Prostate gland (tissue), 2 donors: ENCODE results near the gene NXPH1. TPM values are rescaled to one million over a fixed set of nuclear protein-coding genes. Genes with fewer than 3 reads are reported as not detected.

Experiments
- DNase-seq: peaks from one replicate; pipeline ENCODE4 v3.0.0-alpha.2; 2019; ENCODE audit warnings: low spot score
- H3K27ac ChIP-seq, 2 donors: fragments of 200-600 bp; sonication (generic); 2 replicates each; pipeline ENCODE4 v1.5.1; 2017 to 2019
- H3K27me3 ChIP-seq: fragments of 200-600 bp; sonication (generic); replicated peaks from 2 replicates; pipeline ENCODE4 v1.5.1; 2019; ENCODE audit not compliant: insufficient read depth
- H3K36me3 ChIP-seq, 2 donors: fragments of 200-600 bp; sonication (generic); 1 replicate in 1 of 2; 2 replicates in 1 of 2; pipeline versions ENCODE4 v1.5.1 to v1.8.1; 2017 to 2019
- H3K4me1 ChIP-seq: fragments of 200-600 bp; sonication (generic); replicated peaks from 2 replicates; pipeline ENCODE4 v1.5.1; 2019
- H3K4me3 ChIP-seq, 2 donors: fragments of 200-600 bp; sonication (generic); 2 replicates each; pipeline ENCODE4 v1.5.1; 2017 to 2019
- H3K9me3 ChIP-seq: fragments of 200-600 bp; sonication (generic); 2 replicates; pipeline ENCODE4 v1.5.1; 2017
- CTCF ChIP-seq, 4 experiments: fragments of 200-600 bp in 2 of 4; fragments of 450-650 bp in 2 of 4; sonication (generic) in 2 of 4; IDR thresholded peaks; 1 replicate in 3 of 4; 2 replicates in 1 of 4; pipeline ENCODE4 v1.5.1; 2016 to 2019; ENCODE audit warnings: antibody characterized with exemption in 4 of 4, mild to moderate bottlenecking in 2 of 4, moderate library complexity in 2 of 4
- POLR2A ChIP-seq: fragments of 450-650 bp; IDR thresholded peaks from one replicate; pipeline ENCODE4 v1.6.1; 2016; ENCODE audit warnings: antibody characterized with exemption, mild to moderate bottlenecking
- POLR2AphosphoS5 ChIP-seq: sonication (generic); formaldehyde crosslinking; IDR thresholded peaks from one replicate; pipeline ENCODE4 v1.6.1; 2017; ENCODE audit warnings: antibody characterized with exemption
- WGBS: methylation state at CpG from one replicate; pipeline ENCODE4 v1.1.5; 2018; 5-methylcytosine and 5-hydroxymethylcytosine counted together
- intact Hi-C: fragments of 100-400 bp; cut with DNase I; formaldehyde crosslinking; loops from one replicate; pipeline ENCODE4 v1.14.2; 2022
- total RNA-seq, 2 donors: library from RNA; depleted of rRNA; stranded (reverse); fragments of >200 nt; gene quantifications; one replicate each; pipeline ENCODE4 v1.1.0, GENCODE V29; 2016

Gene NXPH1
- total RNA-seq, 2 donors from 2014 or later = not detected

- Histone ChIP-seq H3K4me3 (no peak overlapping the region), H3K36me3 (no peaks in the 10 kb centered on the region), H3K9me3 (no peaks in the 10 kb centered on the region), H3K4me1 (no peaks in the 10 kb centered on the region), H3K27me3 (no peaks in the 10 kb centered on the region), H3K27ac (no peak overlapping the region)
- DNase-seq = no peak
- TF ChIP-seq CTCF (IDR thresholded peaks at IDR 0.05) (no peak), POLR2AphosphoS5 (no peak), POLR2A (no peak)
- intact Hi-C loops = no loop called here
- WGBS = 91% methylated on average over 2 of the region's 2 CpGs
These were observed 47.7 kb downstream of the NXPH1 start for GRCh38 chr7:8481096-8481495.

DNA sequence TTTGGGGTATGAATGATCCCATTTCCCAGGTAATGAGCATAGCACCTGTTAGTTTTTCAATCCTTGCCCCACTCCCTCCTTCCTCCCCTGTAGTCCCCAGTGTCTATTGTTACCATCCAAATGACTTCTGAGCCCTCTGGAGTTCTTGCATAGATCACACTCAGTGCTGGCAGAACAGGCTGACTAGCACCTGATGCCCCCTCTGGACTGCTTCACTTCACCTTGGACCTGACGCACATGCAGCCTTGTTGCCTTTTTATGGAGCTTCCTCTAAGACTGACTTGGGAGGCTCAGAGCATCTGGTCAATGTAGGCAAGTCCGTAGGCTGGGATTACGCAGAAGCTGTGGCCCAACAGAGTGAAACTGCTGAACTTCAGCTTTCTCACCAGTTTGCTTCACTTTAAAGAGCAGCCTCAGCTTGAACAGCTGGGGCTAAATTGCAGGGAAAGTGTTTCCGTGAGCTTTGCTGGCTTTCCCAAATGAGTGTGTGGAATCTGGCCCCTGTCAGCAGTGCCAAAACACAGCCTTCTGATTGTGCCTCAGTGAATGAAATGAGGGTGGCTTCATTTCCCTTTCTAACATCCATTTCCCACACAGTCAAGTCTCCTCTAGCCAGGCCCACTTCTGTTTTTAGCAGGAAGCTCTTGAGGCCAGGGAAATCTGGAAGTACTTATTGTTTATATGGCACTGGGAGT, 48.5 kb downstream of the NXPH1 start:
- no peak for DNase-seq
- H3K4me1 ChIP-seq = no peaks in the 10 kb centered on the region
- intact Hi-C loops = no loop called here
- 62% methylated on average over 4 of the region's 4 CpGs for WGBS
- H3K27me3 ChIP-seq = no peaks in the 10 kb centered on the region
- TF ChIP-seq CTCF (IDR thresholded peaks at IDR 0.05) = no peak
- no peak overlapping the region for H3K27ac ChIP-seq
- no peaks in the 10 kb centered on the region for H3K36me3 ChIP-seq
- H3K4me3 ChIP-seq = no peak overlapping the region
- H3K9me3 ChIP-seq = no peaks in the 10 kb centered on the region

DNA sequence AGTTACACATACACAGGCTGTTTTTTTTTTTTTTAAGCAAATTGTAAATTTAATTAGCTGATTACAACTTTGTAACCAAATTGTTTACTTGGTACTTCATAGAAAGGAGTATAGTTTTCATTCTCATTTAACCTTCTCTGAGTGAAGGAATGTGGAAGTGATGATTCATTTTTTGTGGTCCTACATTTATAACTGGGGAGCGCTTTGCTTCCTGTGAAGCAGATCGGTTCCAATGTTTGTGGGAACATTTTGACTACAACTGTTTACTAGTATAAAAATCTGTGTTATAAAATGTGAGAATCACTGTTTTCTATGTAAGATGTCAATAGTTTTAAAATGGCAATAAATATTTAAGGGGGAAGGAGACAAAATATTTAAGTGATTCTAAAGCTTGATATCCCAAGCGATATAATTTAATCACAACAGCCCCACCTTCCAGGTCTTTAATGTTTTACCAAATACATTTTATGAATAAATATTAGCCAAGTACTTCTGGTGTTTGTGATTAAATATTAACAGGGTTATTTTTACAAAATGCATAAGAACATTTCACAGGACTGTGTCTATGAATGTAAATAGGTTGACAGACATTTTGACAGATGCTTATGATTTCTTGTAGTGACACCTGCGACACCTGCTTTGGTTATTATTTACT, 57.1 kb downstream of the NXPH1 start:
- no peak overlapping the region for H3K27ac ChIP-seq
- H3K4me3 ChIP-seq = no peak overlapping the region
- intact Hi-C loops = no loop called here
- WGBS = 77% methylated on average over 4 of the region's 4 CpGs
- TF ChIP-seq POLR2A (no peak), CTCF (IDR thresholded peaks at IDR 0.05) (no peak), POLR2AphosphoS5 (no peak)
- no peak for DNase-seq
- no peaks in the 10 kb centered on the region for H3K9me3 ChIP-seq
- no peaks in the 10 kb centered on the region for H3K27me3 ChIP-seq
- no peaks in the 10 kb centered on the region for H3K36me3 ChIP-seq
- no peaks in the 10 kb centered on the region for H3K4me1 ChIP-seq

DNA sequence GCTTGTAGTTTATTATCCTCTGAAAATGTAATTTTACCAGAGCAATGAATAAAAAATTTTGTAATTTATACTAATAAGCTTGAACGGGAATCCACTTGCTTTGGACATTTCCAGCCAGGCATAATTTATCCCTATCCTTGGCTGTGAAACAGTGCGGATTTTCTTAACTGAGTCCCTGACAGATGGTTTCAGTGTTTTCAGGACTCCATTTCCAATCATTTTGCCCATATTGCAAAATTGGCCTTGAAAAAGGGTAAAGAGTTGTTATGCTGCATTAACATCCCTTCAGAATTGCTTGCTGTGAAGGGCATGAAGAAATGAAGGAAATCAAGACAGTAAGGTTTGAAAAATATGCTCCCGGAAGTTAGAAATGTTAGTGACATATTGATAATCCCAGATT, 57.7 kb downstream of the NXPH1 start:
- WGBS = 91% methylated on average over 3 of the region's 3 CpGs
- H3K36me3 ChIP-seq = no peaks in the 10 kb centered on the region
- TF ChIP-seq CTCF (IDR thresholded peaks at IDR 0.05) (no peak), POLR2A (no peak), POLR2AphosphoS5 (no peak)
- no peaks in the 10 kb centered on the region for H3K4me1 ChIP-seq
- intact Hi-C loops = no loop called here
- DNase-seq = no peak
- H3K4me3 ChIP-seq = no peak overlapping the region
- no peaks in the 10 kb centered on the region for H3K27me3 ChIP-seq
- no peak overlapping the region for H3K27ac ChIP-seq
- no peaks in the 10 kb centered on the region for H3K9me3 ChIP-seq
